Measurements from ENCODE around the gene TREX2. TPM values are rescaled to one million over a fixed set of nuclear protein-coding genes. Genes with fewer than 3 reads are reported as not detected.

Gene TREX2
- polyA plus RNA-seq, 1 of the 3 experiments (the other 2 are of a cell fraction) = 0.76 TPM

DNA sequence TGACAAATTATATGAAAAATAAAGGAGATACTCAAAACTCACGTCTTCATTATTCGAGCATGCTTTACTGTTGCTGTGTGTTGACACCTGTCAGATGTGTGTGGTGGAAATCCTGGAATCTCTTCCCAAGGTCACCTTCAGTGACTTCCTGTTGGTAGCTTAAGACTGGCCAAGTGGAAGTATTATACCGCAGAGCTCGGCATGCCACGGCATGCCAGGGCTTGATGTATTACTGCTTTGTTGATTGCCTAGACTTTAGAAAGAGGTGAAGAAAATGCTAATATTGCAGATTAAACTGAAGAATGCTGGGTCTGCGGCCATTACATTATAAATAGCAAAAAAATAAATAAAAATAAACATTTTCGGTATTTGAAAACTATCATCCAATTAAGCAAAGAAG lies 4.6 kb downstream of the TREX2 start (continued):
- TF ChIP-seq, protein P1, sequence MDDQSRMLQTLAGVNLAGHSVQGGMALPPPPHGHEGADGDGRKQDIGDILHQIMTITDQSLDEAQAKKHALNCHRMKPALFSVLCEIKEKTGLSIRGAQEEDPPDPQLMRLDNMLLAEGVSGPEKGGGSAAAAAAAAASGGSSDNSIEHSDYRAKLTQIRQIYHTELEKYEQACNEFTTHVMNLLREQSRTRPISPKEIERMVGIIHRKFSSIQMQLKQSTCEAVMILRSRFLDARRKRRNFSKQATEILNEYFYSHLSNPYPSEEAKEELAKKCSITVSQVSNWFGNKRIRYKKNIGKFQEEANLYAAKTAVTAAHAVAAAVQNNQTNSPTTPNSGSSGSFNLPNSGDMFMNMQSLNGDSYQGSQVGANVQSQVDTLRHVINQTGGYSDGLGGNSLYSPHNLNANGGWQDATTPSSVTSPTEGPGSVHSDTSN (IDR thresholded peaks at IDR 0.05) = no peak
- TF ChIP-seq, protein P2, sequence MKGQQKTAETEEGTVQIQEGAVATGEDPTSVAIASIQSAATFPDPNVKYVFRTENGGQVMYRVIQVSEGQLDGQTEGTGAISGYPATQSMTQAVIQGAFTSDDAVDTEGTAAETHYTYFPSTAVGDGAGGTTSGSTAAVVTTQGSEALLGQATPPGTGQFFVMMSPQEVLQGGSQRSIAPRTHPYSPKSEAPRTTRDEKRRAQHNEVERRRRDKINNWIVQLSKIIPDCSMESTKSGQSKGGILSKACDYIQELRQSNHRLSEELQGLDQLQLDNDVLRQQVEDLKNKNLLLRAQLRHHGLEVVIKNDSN (IDR thresholded peaks at IDR 0.05; ENCODE audit: borderline replicate concordance, low read depth) = no peak
- TF ChIP-seq FOXM1 (IDR thresholded peaks at IDR 0.05; ENCODE audit: low read depth) (no peak), TEAD4 (IDR thresholded peaks at IDR 0.05; ENCODE audit: borderline replicate concordance, insufficient read depth) (no peak), TAF1 (IDR thresholded peaks at IDR 0.05; ENCODE audit: borderline replicate concordance, low read depth, low read length) (no peak), GATA2 (CRISPR knock-in tag; IDR thresholded peaks at IDR 0.05) (no peak), EP300 (IDR thresholded peaks at IDR 0.05; ENCODE audit: borderline replicate concordance in 1 of 2, low read depth in 1 of 2, low read length in 1 of 2) (no peak), RCOR1 (IDR thresholded peaks at IDR 0.05; ENCODE audit: low read length) (no peak), RAD21 (IDR thresholded peaks at IDR 0.05; ENCODE audit: low read length) (no peak), NRF1 (IDR thresholded peaks at IDR 0.05; ENCODE audit: low read depth, low read length) (no peak), RXRA (IDR thresholded peaks at IDR 0.05; ENCODE audit: borderline replicate concordance, low read depth) (no peak), FOSL2 (IDR thresholded peaks at IDR 0.05; ENCODE audit: borderline replicate concordance, low read depth) (no peak)
- TF ChIP-seq, protein P3, sequence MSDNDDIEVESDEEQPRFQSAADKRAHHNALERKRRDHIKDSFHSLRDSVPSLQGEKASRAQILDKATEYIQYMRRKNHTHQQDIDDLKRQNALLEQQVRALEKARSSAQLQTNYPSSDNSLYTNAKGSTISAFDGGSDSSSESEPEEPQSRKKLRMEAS (IDR thresholded peaks at IDR 0.05; ENCODE audit: low read depth) = no peak

DNA sequence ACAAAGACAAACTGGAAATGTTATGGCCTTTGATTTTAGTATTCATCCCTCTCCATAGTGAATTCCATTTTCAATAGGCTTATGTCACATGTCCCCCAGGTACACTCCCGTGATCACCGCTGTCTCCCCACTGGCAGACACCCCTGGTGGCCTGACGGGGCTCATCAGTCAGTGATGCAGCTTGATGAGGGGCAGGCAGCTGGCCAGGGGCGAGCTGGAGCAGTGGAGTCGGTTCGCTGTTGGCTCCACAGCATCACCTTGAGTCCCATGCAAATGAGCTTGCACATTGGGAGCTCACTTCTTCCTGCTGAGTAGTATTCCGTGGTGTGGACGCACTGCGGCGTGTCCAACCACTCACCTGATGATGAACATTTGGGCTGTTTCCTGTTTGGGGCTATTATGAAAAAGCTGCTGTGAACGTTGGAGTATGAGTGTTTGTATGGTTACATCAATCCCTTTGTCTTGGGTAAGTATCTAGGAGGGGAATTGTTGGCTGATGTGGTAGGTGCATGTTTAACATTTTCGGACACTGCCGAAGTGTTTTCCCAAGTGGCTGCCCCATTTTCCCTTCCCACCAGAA lies 5.2 kb downstream of the TREX2 start:
- POLR2A ChIA-PET = no interaction called here
- H3K9ac ChIP-seq = no peak overlapping the region
- no peaks in the 10 kb centered on the region for H3K9me3 ChIP-seq
- H3K4me2 ChIP-seq = no peak overlapping the region
- H3K36me3 ChIP-seq (replicated peaks in 1 of 2; ENCODE audit: control insufficient read depth in 1 of 2, insufficient read depth in 2 of 2, low read length in 1 of 2) = no peaks in the 10 kb centered on the region
- H3K4me3 ChIP-seq (ENCODE audit: low read depth in 2 of 2, low read length in 1 of 2) = no peak overlapping the region
- WGBS (ENCODE audit: low lambda C conversion rate) = 23% methylated on average over 12 of the region's 13 CpGs
- CTCF ChIA-PET = interaction anchor here (0.6 to 1.0 kb wide), 2 partner anchors 288 to 388 kb away, joined by 3 read pairs; no protein-coding TSS in a partner anchor
- H4K20me1 ChIP-seq (ENCODE audit: insufficient read depth) = no peaks in the 10 kb centered on the region
- no peak overlapping the region for H3K27ac ChIP-seq (ENCODE audit: low read depth in 2 of 2, low read length in 1 of 2)
- H3F3A ChIP-seq (replicated peaks; ENCODE audit: insufficient read depth) = no peaks in the 10 kb centered on the region
- peaks cover 34% of the 10 kb centered on the region for H3K27me3 ChIP-seq (ENCODE audit: insufficient read depth)
- no peaks in the 10 kb centered on the region for H3K9me2 ChIP-seq
- H2AFZ ChIP-seq (ENCODE audit: low read depth) = no peak overlapping the region
- TF ChIP-seq, protein P4, sequence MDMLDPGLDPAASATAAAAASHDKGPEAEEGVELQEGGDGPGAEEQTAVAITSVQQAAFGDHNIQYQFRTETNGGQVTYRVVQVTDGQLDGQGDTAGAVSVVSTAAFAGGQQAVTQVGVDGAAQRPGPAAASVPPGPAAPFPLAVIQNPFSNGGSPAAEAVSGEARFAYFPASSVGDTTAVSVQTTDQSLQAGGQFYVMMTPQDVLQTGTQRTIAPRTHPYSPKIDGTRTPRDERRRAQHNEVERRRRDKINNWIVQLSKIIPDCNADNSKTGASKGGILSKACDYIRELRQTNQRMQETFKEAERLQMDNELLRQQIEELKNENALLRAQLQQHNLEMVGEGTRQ (IDR thresholded peaks at IDR 0.05; ENCODE audit: borderline replicate concordance, low read depth, low read length) = no peak
- TF ChIP-seq FOXJ3 (CRISPR knock-in tag; IDR thresholded peaks at IDR 0.05) (no peak), RXRA (IDR thresholded peaks at IDR 0.05; ENCODE audit: borderline replicate concordance, low read depth) (no peak), ELF1 (IDR thresholded peaks at IDR 0.05) (no peak), JUND (IDR thresholded peaks at IDR 0.05) (no peak), RAD21 (IDR thresholded peaks at IDR 0.05; ENCODE audit: low read length) (no peak), RFX5 (IDR thresholded peaks at IDR 0.05; ENCODE audit: low read length) (no peak), YY1 (IDR thresholded peaks at IDR 0.05; ENCODE audit: low read depth) (no peak), TEAD4 (IDR thresholded peaks at IDR 0.05; ENCODE audit: borderline replicate concordance, insufficient read depth) (no peak), SMC3 (IDR thresholded peaks at IDR 0.05; ENCODE audit: low read depth, low read length) (no peak)
- TF ChIP-seq, protein P5, sequence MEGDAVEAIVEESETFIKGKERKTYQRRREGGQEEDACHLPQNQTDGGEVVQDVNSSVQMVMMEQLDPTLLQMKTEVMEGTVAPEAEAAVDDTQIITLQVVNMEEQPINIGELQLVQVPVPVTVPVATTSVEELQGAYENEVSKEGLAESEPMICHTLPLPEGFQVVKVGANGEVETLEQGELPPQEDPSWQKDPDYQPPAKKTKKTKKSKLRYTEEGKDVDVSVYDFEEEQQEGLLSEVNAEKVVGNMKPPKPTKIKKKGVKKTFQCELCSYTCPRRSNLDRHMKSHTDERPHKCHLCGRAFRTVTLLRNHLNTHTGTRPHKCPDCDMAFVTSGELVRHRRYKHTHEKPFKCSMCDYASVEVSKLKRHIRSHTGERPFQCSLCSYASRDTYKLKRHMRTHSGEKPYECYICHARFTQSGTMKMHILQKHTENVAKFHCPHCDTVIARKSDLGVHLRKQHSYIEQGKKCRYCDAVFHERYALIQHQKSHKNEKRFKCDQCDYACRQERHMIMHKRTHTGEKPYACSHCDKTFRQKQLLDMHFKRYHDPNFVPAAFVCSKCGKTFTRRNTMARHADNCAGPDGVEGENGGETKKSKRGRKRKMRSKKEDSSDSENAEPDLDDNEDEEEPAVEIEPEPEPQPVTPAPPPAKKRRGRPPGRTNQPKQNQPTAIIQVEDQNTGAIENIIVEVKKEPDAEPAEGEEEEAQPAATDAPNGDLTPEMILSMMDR (IDR thresholded peaks at IDR 0.05) = no peak
- DNase-seq = no peak
- no peaks in the 10 kb centered on the region for H3K4me1 ChIP-seq (ENCODE audit: control insufficient read depth in 1 of 2, insufficient read depth in 2 of 2, low read depth in 1 of 2, low read length in 1 of 2)
- no peaks in the 10 kb centered on the region for H3K79me2 ChIP-seq (ENCODE audit: insufficient read depth)
